HG03571 (cell line): ENCODE data around the gene PTPRT.

Source experiments
- ATAC-seq: cut with Tn5 transposase; IDR thresholded peaks from one replicate; pipeline ENCODE4 v1.9.1; 2021; ENCODE audit not compliant: unreplicated experiment

The PTPRT gene

DNA sequence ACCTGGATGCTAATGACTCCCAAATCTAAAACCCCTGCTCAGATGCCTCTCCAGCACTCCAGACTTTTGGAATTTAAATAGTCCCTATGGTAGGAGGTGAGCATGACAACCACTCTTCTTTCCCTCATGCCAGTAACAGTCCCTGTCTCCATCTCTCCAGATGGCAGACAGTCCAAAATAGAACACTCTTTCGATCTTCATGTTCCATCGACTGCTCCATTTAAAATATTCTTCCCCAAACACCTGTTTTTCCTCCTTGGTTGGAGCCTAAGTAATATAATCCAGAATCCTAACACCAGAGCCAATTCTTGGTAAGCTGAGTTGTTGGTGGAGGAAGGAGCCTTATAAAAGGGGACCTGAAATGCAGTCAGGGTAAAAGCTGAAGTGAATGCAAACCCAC is 848.1 kb downstream of the PTPRT start:
- no peak for ATAC-seq

DNA sequence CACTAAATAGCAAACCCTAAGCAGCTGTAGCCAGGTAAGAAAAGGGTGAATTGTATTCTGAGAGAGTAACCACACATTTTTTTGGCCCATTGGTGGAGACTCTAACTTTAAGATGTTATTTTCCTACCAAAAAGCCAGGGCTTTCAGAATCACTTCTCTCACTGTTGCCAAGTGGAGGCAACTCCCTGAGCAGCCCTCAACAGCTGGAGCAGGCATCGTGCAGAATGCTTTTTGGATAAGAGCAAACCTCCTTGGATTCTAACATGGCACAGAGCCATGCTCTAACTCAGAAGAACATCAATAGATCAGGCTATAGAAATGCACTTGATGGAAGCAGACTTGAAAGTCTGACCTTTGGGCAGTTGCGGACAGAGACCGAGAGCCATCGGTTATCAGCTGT is 849.3 kb downstream of the PTPRT start:
- ATAC-seq, result no peak

GRCh38 chr20:42338294-42339201 is 851.2 kb downstream of the PTPRT start:
- ATAC-seq, result no peak

DNA sequence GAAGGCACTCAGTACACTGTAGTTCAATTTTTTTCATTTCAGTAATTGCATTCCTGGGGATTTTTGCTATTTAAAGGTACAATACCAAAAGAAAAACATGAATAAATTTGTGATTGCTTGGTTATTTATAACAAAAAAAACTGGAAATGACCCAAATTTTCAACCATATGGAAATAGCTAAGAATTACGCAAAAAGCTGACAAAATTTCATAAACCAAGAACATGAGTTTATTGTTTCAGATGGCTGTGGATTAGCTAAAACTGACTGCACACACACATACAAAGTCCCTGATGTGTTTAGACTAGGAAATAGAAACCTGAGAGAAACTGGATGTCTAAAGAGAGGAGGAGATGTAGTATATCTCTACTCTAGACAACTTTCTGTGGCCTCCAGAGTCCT is 853.1 kb downstream of the PTPRT start:
- ATAC-seq, result no peak

- ATAC-seq, result no peak
These were observed 870.3 kb downstream of the PTPRT start for GRCh38 chr20:42319252-42320013.

- ATAC-seq, result no peak
These were observed 876.0 kb downstream of the PTPRT start for GRCh38 chr20:42313704-42314103.

GRCh38 chr20:42309050-42309449 is 880.7 kb downstream of the PTPRT start:
- no peak for ATAC-seq

DNA sequence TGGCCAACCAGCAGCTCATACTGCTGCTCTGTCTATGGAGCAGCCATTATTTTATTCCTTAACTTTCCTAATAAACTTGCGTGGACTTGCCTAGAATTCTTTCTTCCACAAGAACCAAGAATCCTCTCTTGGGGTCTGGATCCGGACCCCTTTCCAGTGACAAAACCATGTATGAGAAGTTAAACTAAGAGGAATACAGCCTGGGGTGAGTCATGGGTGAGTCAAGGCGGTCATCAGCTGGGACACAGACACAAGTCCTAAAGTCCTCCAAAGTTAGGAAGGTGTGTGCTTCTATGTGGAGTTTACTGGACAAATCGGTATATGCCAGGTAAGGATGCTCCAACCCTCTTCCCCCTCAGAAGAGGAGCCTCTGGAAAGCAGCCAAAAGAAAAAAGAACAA is 881.5 kb downstream of the PTPRT start:
- ATAC-seq, result no peak

GRCh38 chr20:42295592-42295991 is 894.1 kb downstream of the PTPRT start:
- ATAC-seq, result no peak

DNA sequence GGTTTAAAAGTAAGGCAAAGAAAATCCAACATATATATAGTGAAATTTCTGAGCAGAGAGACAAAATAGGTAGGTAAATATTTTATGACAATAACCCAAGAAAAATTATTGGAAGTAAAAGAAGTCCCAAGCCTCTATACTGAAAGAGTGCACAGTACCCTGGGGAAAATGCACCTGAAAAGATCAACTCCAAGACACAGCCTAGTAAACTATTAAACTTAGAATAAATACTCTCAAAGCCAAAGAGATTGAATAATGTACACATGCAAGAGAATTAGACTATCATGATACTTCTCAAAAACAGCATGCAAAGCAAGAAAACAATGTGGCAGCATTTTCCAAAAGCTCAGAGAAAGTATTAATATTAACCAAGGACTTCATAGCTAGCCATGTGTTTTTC is 894.7 kb downstream of the PTPRT start:
- no peak for ATAC-seq

- ATAC-seq, result no peak
These were observed 907.9 kb downstream of the PTPRT start for GRCh38 chr20:42281801-42282200.

- no peak for ATAC-seq
These were observed 912.7 kb downstream of the PTPRT start for GRCh38 chr20:42276718-42277602.

GRCh38 chr20:42274986-42275385 is 914.7 kb downstream of the PTPRT start:
- no peak for ATAC-seq

- ATAC-seq, result no peak
These were observed 917.2 kb downstream of the PTPRT start for GRCh38 chr20:42272516-42272915.

GRCh38 chr20:42270539-42270938 is 919.2 kb downstream of the PTPRT start:
- ATAC-seq, result no peak

DNA sequence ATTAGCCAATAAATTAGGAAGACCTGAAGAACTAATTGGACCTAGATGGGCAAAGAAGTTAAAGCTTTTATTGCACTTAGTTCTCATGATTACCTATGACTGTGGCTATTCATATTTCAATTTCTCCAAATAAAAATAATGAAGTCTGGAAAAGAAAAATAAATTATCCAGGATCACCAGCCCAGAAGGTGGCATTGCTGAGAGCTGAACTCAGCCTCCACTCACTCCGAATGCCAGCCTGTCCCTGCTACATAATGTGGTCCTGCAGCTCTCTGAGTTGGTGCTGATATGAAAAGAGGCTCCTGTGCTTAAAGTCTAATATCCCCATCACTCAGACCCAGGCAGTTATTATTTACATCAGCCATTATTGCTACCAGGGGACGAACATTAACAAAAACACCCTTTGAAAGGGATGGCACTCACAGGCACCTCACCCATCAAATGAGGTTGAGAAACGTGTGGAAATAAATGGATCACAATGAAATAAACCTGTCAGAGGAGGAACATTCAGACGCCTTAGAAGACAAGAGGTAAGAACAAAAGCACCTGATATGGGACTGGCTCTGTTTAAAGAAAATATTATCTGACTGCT is 921.8 kb downstream of the PTPRT start:
- no peak for ATAC-seq

DNA sequence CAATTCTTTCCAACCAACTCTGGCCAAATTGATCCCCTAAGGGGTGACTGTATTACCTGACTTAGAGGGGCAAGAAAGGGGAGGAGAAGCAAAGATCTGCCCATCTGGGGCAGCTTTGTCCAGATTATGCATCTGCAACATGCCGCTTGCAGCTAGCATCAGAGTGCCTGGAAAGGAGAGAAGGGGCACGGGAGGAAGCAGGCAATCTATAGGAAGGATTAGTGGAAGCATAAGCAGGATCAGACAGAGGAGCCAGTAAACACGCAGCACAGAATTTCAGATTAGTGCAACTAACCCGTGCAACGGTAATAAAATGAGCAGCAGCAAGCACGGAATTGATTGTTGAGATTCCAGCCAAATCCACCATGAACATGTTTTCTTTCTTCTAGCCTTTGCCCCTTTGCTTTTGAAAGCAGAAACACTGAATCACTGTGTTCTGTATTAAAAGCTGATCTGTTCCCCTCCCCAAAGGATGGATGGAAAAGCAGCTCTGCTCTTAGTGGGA is 927.9 kb downstream of the PTPRT start:
- ATAC-seq, result no peak

DNA sequence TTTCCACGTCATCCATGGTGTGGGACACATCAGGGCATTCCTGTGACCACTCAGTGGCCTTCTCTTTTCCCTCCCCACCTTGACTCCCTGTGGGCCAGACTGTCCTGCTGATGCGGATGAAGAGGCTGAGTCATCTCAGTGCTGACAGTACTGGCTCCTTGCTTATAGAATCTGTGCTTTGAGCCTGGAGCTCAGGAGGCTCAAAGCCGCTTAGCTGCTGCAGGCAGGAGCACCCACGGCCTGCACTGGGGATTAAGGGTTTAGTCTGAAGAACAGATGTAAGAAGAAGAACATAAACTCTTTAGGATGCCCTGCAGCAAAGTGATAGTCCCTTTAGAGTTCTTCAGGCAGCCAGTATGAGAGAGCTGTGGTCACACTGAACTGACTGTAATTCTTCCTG is 929.5 kb downstream of the PTPRT start:
- ATAC-seq, result no peak

- no peak for ATAC-seq
These were observed 930.3 kb downstream of the PTPRT start for GRCh38 chr20:42259389-42259788.

GRCh38 chr20:42258564-42259302 is 931.0 kb downstream of the PTPRT start:
- ATAC-seq, result no peak
